ENCODE results near the gene MOB3C. TPM values are rescaled to one million over a fixed set of nuclear protein-coding genes. Genes with fewer than 3 reads are reported as not detected.

The MOB3C gene
- total RNA-seq, 2 donors from 2014 or later, result 15.6 to 18.1 TPM

DNA sequence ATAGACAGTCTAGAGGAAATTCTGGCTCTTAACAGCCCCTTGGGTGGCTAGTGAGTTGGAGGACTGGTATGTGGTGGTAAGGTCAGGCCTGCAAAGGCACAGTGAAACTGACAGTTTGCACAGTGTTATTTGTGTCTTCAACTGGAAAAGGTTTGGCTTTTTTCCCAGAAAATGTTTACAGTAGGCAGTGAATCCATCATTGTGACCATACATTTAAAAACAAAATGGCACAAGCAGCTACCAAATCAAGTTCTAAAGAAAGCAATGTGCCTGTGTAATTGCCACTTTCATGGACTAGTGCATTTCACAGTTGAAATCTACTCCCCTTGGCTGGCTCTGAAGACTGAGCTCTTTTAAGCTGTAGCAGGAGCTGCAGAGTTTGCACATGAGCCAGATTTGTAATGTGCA is 26.8 kb upstream of the MOB3C start:
- ATAC-seq (peak; percentile 82), DNase-seq (peak in 1 of 2 donors; percentile 48)
- intact Hi-C loops (cut with DNase I, micrococcal nuclease), result no loop called here

DNA sequence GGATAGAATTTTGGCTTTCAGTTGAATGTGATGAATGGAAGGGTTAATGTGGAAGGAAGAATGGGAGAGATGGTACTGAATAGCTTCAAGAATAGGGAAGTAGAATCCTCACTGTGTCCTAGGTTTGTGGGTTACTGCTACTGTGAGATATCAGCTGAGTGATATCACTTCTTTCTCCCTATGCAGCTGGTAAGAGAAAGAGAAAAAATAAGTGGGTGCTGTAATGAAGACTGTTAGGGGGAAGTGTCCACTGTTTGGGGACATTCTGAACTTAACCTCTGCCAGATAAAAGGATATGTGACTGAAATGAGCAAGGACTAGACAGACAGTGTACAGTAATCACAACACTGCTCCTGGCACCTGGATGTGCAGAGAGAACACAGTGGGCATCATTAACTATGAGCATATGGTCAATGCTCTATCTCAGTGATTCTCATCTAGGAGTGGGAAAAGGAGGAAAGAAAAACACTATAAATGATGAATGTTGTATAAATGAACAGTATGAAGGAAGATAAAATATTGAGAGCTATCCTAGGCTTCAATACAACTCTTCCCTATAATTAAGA is 25.6 kb upstream of the MOB3C start:
- no peak for ATAC-seq
- no peak for DNase-seq
- intact Hi-C loops (cut with DNase I, micrococcal nuclease), result no loop called here

DNA sequence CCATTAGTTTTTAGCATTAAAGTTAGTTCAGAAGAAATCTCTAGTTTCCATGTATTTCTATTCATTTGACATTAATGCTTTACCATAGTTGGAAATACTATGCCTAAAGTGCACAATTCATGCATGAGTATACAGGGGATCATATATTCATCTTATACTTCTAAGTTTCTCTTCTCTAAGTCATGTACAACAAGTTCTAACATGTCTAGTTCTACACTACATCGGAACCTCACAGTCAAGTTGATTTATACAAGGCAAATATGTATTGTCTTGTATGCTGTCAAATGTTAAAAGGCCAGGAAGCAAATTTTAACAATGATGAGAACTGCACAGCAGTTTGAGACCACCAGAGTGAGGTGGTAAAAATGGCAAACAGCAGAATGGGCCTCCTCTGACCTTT is 22.9 kb upstream of the MOB3C start:
- ATAC-seq (no peak), DNase-seq (no peak)
- intact Hi-C loops (cut with DNase I, micrococcal nuclease), result no loop called here

DNA sequence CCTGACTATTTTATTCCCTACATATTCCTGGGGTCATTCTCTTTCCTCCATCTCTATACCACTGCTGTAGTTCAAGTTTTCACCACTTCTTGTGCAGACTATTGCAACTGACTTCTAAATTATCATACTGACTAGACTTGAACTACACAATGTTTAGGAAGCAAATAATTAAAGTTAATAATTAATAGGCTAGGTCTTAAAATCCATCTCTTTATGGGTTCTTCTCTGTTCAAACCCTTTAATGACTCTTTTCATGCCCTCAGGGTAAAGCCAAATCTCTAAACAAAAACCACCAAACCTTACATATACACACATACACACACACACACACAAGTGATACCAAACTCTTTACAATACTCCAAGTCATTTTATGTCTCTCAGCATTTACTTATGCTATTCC is 22.3 kb upstream of the MOB3C start:
- no peak for DNase-seq

DNA sequence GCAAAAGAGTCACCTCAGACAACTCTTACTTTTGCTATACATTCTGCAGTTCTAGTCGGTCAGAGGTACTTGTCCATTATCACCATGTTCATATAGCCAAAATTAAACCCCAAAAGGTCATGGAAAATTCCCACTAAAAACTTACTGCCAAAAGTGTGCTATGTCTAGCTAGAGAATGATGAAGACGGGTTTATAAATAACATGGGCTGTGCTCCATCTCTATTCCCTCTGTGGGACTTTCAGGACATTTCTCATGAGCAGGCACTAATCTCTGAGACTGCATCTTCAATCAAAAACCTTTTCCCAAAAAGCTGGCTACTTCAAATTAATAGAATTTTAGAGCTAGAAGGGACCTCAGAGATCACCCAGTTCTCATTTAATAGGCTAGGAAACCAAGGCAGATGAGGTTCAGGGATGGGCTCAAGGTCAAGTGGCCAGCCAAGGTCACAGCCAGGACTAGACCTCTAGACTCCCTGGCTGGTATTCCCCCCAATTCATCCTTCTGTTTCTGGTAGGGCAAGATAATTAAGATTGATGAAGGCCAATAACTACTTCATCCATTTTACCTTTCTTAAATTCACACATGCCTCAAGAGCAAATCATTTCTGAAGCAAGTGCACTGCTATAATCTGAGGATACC is 21.0 kb upstream of the MOB3C start:
- intact Hi-C loops (cut with DNase I, micrococcal nuclease), result no loop called here

More for the DNA sequence above, 22.3 kb upstream of the MOB3C start:
- intact Hi-C loops (cut with DNase I, micrococcal nuclease), result no loop called here
- peak; percentile 41 for ATAC-seq

DNA sequence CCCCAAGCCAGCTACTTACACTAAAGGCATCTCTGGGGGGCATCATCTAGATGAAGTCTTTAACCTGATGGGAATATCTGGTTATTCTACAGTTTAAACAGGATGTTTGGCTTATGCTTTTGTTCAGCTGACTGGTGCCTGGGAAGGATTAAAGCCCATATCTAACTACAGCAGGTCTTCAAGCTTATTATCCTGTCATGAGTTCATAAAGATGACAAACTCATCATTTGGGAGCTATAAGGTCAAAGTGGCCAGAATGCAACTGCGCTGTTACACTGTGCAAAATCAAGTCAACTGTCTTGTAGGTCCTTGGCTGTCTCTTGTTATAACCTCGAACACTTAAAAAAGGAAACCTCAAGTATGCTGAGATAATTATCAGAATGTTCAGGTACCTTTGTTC is 18.6 kb upstream of the MOB3C start:
- ATAC-seq, result no peak
- no peak for DNase-seq
- intact Hi-C loops (cut with DNase I, micrococcal nuclease), result no loop called here

More for the DNA sequence above, 21.0 kb upstream of the MOB3C start:
- DNase-seq (no peak), ATAC-seq (no peak)

DNA sequence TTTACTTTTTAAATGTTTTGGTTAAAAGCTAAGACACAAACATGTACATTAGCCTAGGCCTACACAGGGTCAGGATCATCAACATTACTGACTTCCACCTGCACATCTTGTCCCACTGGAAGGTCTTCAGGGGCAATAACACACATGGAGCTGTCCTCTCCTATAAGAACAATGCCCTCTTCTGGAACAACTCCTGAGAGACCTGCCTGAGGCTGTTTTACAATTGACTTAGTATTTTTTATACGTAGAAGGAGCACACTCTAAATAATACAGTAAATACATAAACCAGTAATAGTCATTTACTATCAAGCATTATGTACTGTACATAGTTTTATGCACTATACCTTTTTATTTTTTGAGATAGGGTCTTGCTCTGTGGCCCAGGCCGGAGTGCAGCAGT is 14.1 kb upstream of the MOB3C start:
- no peak for DNase-seq
- no peak for ATAC-seq
- intact Hi-C loops (cut with DNase I, micrococcal nuclease), result no loop called here

DNA sequence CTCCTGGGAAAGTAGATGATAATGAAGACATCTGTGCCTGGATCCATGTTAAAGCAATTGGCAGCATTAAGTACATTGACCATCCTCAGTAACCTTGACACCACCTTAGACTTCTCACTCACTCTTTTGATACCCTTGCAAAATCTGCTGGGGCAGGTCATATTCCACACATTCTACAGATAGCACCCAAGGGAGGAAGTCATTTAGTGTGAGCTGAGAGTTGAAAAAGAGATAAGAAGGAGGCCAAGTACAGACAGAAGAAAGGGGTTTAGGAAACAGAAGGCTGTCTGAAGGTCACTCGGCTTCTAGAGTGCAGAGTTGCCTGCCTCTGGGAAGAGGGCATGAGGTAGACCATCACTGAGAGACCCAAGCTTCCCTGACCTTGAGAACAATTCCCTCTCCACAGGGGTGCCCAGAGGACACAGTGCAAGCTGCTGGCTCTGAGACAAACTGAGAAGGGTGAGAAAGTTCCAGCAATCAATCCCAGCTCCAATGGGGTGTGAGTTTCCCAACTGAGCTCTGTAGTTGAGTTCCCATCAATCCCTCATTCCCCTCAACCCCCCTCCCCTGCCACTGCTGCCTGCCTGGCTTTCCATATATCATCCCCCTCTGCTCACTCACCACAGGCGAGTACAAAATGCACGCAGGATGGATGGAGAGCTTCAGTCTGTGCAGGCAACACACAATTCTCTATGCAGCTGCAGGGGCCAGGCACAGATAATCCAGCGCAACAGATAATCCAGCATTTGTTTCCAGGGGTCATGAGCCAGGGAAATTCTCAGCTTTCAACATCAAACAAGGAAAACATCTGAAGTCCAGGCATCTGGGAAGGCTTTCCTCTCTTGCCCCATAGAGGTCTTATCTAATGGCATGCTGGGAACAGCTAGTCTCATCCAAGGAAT is 7.4 kb upstream of the MOB3C start:
- DNase-seq, result no peak
- intact Hi-C loops (cut with DNase I, micrococcal nuclease), result loop anchor here in 1 of 2 donors (5.0 kb wide), 1 partner anchor 103 kb away; no protein-coding TSS in a partner anchor

DNA sequence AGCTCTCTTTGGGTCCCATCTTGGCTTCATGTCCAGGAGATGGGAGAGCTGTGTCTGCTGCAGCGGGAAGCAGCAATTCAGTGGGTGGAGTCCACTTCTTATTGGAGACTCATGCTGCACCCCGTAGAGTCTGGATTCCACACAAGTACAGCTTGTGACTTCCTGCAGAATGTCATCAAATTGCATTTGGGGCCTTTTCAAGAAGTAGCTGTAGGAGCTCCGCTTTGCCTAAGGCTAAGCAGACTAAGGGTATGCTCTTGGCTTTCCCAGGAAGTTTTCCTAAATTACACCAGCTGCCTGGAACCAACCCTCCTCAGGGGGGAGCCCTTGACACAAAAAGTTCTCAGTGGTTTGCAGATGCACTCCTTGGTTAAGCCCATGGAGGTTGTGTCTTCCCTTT is 5.7 kb upstream of the MOB3C start:
- intact Hi-C loops (cut with DNase I, micrococcal nuclease), result loop anchor here in 1 of 2 donors (5.0 kb wide), 1 partner anchor 105 kb away; no protein-coding TSS in a partner anchor
- DNase-seq, result peak in 1 of 2 donors; percentile 57

More for the DNA sequence above, 7.4 kb upstream of the MOB3C start:
- ATAC-seq, result no peak

DNA sequence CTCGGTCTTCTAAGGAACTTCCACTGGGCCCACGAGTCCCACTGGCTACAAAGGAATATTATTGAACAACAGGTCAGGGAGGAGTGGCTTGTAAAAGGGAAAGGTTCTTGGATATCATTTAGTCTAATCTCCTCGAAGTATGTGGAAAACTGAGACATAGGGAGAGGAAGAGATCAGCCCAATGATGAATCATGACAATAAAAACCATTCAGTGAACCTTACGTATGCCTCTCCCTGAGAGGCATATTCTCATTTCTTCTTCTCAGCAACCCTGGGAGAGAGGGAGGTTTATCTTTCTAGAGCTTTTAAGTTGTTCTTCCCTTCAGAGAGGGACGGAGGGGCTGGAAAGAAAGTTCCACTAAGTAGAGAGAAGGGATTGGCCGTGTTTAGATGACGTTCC is 5.3 kb upstream of the MOB3C start:
- intact Hi-C loops (cut with DNase I, micrococcal nuclease), result loop anchor here in 1 of 2 donors (5.0 kb wide), 1 partner anchor 105 kb away; no protein-coding TSS in a partner anchor
- ATAC-seq, result peak; percentile 64
- no peak for DNase-seq

More for the DNA sequence above, 5.7 kb upstream of the MOB3C start:
- ATAC-seq, result peak; percentile 77

DNA sequence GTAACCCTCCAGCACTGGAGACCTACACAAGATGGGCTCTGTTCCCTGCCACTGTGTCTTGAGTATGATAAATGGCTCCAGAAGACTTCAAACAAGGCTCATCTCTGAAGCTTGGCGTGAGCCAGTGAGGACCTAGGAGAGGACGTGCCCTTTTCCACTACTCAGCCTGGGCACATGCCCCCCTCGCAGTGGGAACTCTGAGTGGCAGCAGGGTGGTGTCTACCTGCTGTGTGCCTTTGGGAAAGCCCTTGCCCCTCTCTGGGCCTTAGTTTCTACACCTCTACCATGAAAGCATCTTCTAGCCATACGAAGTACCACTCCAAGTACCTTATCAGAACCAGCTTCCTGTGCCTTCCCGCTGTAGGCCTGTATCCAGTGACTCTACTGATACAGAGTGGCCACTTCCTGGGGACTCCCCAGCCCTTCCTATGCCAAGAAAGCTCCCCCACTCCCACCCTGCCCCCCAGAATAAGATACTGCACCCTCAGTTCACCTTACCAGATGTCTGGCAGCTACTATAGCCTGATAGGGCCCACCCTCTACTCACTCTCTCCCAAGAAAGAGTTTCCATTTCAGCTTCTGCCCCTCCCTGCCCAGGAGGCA is 3.1 kb upstream of the MOB3C start:
- no peak for DNase-seq
- ATAC-seq, result no peak
- intact Hi-C loops (cut with DNase I, micrococcal nuclease), result loop anchor here in 1 of 2 donors (5.0 kb wide), 1 partner anchor 108 kb away; no protein-coding TSS in a partner anchor

DNA sequence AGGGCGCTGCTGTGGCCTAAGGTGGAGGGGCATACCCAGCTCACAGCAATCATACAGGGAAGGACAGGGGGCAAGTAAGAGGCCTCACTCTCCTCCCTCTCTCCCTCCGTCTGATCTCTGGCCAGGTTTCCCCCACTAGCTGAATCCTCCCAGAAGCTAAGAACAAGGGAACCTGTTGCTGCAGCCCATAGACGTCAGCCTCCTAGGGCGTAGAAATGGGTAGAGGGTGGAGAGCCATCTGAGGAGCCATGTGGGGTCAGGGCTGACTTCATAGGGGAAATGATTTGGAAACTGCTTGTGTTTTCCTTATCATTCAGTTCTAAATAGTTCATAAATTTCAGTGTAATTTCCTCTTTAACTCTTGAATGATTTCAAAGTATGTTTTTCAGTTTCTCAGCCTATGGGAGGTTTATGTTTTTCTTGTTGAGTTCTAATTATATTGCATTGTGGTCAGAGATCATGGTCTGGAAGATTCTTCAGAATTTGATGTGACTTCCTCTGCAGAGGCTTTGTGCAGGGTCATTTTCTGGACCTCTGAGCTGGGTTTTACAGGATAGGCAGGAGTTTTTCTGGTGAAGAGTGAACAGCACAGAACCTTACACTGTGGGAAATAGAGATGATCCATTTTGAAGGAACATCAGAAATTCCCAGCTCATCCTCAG is 2.3 kb upstream of the MOB3C start:
- no peak for ATAC-seq
- intact Hi-C loops (cut with DNase I, micrococcal nuclease), result no loop called here
- DNase-seq, result no peak

DNA sequence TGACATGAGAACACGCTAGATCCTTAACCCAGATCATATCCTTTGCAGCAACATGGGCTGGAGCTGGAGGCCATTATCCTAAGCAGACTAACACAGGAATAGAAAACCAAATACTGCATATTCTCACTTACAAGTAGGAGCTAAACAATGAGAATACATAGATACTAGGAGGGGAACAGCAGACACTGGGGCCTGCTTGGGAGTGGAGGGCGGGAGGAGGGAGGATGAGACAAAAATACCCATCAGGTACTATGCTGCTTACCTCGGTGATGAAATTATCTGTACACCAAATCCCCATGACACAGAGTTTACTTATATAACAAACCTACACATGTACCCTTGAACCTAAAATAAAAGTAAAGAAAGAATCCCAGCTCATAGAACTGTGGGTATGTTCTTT is 1.2 kb upstream of the MOB3C start:
- DNase-seq, result no peak
- ATAC-seq, result no peak
- intact Hi-C loops (cut with DNase I, micrococcal nuclease), result no loop called here

DNA sequence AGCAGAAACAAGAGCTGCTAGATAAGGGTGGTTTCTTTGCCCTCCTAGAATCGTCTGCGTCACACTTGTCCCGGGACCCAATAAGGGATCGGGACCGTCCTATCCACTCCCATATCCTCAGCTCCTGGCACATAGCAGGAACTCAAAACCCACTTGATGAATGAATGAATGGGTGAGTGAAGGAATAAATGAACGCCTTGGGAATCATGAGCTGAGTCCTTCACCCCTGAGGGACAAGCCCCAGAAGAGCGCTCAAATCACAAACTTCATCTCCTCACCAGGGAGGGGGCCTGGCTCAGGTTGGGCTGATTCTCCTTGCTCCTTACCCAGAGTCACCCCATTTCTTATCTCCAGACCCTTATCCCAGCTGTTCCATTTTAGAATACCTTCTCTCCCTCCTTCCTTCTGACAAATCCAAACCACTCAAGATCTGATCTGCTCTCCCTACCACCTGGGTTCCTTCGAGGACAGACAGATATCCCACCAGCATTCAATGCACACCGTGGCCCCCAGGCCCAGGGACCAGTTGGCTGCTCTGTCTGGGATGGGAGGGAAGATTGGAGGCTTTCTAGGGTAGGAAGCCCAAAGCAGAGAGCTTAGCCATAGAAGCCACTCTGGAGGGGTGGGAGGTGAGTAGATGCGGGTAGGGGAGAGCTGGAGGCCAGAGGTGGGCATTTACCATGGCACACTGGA is 643 bp upstream of the MOB3C start:
- intact Hi-C loops (cut with DNase I, micrococcal nuclease), result no loop called here
- no peak for DNase-seq
- peak; percentile 51 for ATAC-seq

DNA sequence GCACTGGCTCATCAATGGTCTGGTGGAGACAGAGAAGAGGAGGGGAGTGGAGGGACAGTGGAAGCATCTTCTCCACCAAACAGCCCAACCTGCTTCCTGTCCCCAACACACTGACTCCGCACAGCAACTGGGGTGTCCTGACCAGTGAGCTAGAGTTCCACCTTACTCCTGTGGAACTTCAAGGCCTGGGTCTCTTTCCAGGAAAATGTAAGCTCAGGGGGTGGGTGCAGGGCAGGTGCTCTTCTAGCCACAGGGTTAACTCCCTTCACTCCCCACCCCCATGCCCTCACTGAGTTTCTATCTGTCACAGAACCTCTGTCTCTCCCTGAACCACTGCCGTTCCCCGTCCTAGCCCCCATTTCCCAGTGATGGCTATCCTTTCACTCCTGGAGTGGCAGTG is 876 bp downstream of the MOB3C start:
- peak in 1 of 2 donors; percentile 21 for DNase-seq
- intact Hi-C loops (cut with DNase I, micrococcal nuclease), result no loop called here
- ATAC-seq, result no peak

DNA sequence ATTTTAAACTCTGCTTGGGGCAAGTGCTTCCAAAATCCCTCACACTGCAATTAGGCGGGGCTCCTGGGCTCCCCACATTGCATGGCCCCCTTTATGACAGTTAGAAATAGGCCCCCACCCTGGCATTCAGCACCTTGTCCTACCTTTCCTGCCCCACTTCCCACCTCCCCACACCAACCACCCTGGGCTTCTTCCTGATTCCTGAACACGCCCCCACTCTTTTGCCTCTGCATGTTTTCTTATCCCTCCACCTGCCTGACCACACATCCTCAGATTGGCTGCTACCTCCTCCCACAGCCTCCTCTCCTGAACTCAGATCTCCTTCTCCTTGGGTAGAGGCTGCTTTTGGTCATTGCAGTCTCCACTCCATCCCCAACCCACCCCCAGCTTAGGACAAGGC is 1.5 kb downstream of the MOB3C start:
- no peak for DNase-seq
- no peak for ATAC-seq
- intact Hi-C loops (cut with DNase I, micrococcal nuclease), result no loop called here

DNA sequence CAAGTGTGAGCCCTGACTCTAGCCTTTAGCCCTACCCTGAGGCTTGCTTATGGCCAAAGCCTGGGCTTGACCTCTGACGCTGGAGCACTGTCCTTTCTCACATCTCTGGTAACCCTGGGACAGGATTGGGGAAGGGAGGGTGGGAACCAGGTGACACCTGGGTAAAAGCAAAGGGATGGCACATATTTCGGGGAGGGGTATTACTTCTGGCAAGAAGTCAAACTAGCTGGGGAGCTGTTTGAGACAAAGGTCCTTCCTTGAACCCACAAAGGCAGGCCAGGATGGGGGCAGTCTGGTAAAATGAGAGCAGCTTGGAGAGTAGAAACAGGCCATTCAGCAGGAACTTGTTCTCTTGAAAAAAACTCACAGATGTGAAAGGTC is 2.0 kb downstream of the MOB3C start:
- intact Hi-C loops (cut with DNase I, micrococcal nuclease), result no loop called here
- ATAC-seq, result no peak
- no peak for DNase-seq
